ENCODE results near the gene CACNA1H.

The CACNA1H gene

DNA sequence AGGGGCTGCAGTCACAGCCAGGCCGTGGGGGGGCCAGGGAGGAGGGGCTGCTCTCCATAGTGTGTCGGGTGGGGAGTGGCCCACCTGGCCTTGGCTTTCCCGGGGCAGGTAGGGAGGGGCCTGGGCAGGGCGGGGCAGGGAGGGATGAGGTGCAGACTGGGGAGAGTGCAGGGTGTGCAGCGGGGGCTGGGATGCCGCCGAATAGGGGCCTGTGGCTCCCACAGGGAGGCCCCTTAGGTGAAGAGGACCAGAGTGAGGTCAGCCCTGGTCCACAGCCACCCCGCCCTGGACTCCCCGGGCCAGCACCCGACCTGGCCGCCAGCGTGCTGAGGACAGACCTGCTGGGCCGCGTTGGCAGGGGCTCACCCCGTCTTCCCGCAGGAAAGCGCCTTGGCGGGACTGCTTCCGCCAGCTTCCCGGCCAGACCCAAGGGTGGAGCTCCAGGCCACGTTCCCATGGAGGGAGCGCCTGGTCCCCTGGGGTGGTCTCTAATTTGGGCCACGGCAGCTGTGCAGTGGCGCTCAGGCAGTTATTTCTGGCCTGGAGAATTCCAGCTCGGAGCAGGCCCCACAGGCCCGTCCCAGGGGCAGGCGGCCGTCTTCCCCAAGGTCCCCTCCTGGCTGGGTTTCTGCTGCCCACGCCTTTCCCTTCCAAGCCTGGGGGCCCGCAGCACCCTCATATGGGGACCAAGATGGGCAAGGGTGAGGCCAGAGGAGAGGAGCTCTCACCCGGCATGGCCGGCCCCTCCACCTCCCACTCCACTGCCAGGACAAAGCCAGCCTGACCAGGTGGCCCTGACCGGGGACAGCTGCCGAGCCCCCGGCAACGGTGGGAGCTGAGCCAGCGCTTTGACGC lies 27.9 kb downstream of the CACNA1H start:
- TF ChIP-seq, protein P1, sequence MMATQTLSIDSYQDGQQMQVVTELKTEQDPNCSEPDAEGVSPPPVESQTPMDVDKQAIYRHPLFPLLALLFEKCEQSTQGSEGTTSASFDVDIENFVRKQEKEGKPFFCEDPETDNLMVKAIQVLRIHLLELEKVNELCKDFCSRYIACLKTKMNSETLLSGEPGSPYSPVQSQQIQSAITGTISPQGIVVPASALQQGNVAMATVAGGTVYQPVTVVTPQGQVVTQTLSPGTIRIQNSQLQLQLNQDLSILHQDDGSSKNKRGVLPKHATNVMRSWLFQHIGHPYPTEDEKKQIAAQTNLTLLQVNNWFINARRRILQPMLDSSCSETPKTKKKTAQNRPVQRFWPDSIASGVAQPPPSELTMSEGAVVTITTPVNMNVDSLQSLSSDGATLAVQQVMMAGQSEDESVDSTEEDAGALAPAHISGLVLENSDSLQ (IDR thresholded peaks at IDR 0.05) = no peak
- TF ChIP-seq FOXM1 (IDR thresholded peaks at IDR 0.05; ENCODE audit: borderline replicate concordance) (no peak), ARNT (IDR thresholded peaks at IDR 0.05) (no peak), CTBP1 (IDR thresholded peaks at IDR 0.05; ENCODE audit: borderline replicate concordance) (no peak), FOXK2 (IDR thresholded peaks at IDR 0.05) (no peak), NFRKB (IDR thresholded peaks at IDR 0.05) (no peak), BHLHE40 (IDR thresholded peaks at IDR 0.05; ENCODE audit: borderline replicate concordance) (no peak), FOXA1 (IDR thresholded peaks at IDR 0.05) (no peak), LEF1 (IDR thresholded peaks at IDR 0.05; ENCODE audit: borderline replicate concordance) (no peak), HDGF (IDR thresholded peaks at IDR 0.05; ENCODE audit: borderline replicate concordance) (no peak)
- CTCF ChIA-PET = interaction anchor here (1.1 kb wide), 2 partner anchors 8 to 68 kb away, joined by 3 read pairs; no protein-coding TSS in a partner anchor
- DNase-seq (ENCODE audit: extremely low spot score) = no peak
- POLR2A ChIA-PET = no interaction called here

DNA sequence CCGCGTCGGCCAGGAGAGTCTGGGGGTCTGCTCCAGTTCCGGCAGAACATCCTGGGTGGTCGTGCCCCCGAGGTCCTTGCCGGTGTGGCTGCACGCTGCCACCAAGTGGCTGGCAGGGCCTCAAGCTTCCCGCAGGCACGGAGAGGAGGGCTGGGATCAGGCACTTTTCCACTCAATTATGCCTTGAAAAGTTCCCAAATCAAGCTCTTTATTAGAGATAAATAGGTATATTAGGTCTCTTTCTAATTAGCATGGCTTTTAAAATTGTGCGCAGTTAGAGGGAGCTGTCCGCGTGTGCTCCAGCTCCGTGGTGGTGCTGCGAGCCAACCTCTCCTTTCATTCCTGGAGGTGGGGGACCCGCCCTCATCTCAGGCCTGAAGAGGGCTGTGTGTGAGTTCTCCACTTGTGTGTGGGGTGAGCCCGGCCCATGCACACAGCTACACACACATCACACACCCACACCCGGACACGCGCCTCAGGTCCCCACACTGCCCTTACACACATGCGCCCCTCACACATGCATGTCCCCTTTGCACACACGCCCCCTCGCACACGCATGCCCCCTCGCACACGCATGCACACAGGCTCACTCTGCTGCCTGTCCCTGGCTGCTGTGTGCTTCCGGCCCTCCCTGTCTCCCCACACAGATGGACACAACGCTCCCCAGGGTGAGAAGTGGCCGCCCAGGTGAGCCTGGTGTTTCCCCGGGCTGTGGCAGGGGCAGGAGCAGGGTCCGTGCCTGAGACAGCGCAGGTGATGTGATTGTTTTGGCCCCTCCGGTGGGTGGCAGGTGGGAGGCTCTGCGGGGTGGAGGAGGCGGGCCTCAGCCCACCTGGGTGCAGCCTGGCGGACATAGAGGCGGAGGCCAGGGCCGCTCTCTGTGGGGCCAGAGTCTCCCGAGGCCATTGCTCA lies 28.8 kb downstream of the CACNA1H start:
- no peak for DNase-seq (ENCODE audit: extremely low spot score)
- POLR2A ChIA-PET = no interaction called here
- CTCF ChIA-PET = interaction anchor here (1.1 kb wide), 2 partner anchors 9 to 69 kb away, joined by 3 read pairs; no protein-coding TSS in a partner anchor
- TF ChIP-seq TARDBP (IDR thresholded peaks at IDR 0.05) = no peak
- TF ChIP-seq FOXA1 (IDR thresholded peaks at IDR 0.05) = no peak
- TF ChIP-seq FOXK2 (IDR thresholded peaks at IDR 0.05) = no peak
- TF ChIP-seq SUZ12 (IDR thresholded peaks at IDR 0.05) = no peak
- TF ChIP-seq BHLHE40 (IDR thresholded peaks at IDR 0.05; ENCODE audit: borderline replicate concordance) = no peak

DNA sequence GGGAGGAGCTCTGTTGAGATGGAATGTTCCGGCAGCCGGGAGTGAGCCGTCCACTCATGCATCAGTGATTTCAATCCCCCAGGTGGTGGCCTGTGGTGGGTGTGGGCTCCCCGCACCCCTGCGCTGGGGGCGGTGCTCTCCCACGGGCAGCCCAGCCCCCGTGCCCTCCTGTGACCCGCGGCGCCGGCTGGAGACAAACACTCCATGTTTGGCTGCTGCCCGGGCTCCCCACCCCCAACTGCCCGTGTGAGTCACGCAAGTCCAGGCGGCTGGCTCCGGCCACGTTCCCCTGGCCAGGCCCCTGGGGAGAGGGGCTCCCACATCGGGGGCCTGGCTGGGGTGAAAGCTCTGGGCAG lies 29.4 kb downstream of the CACNA1H start:
- DNase-seq (ENCODE audit: extremely low spot score) = no peak
- TF ChIP-seq NFRKB (IDR thresholded peaks at IDR 0.05) (no peak), FOXA1 (IDR thresholded peaks at IDR 0.05) (no peak)
- ChIA-PET CTCF (no interaction called here), POLR2A (no interaction called here)

DNA sequence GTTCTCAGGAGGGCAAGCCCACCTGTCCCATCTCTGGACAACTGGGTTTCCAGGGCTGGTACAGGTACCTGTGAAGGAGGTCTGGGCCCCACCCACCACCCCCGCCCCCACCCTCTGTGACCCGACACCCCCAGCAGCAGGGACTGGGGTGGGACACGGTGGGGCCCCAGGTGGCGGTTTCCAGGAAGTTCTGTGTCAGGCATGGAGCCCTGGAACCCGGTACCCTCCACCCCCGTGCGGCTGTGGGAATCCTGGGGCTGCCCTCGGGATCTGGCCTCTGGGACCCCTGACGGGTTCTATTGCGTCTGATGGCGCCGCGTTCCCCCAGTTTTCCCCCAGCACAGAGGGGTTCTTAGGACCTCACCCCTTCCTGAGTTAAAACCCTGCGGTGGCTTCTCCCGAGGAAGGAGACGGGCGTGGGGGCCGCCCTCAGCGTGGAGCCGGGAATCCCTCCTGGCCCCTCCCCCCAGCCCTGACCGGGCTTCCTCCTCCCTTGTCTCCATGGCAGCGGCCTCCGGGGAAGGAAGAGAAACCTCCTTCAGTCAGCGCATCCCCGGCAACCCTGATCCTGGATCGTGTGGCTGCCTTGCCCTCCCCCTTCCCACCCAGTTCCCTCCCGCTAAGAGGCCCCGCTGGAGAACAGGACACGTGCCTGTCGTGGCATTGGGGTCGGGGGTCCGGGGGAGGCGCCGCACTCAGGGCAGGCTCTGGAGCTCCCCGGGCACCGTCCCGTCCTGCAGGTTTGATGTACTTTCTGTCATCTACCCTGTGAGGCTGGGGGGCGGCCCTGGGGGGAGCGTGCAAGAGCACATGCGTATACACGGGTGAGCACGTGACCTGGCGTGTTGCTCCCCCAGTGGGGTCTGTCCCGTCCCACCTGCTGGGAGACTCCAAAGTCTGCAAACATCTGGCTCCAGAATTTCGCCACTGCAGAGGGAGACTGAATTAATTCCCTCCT lies 30.3 kb downstream of the CACNA1H start:
- CTCF ChIA-PET = no interaction called here
- POLR2A ChIA-PET = no interaction called here
- peak; percentile 35 for DNase-seq (ENCODE audit: extremely low spot score)
- TF ChIP-seq SUZ12 (IDR thresholded peaks at IDR 0.05) (no peak), LEF1 (IDR thresholded peaks at IDR 0.05; ENCODE audit: borderline replicate concordance) (no peak), ELF4 (IDR thresholded peaks at IDR 0.05) (no peak), SP1 (IDR thresholded peaks at IDR 0.05) (no peak), FOXK2 (IDR thresholded peaks at IDR 0.05) (no peak), CTBP1 (IDR thresholded peaks at IDR 0.05; ENCODE audit: borderline replicate concordance) (no peak), NFRKB (IDR thresholded peaks at IDR 0.05) (no peak), HDGF (IDR thresholded peaks at IDR 0.05; ENCODE audit: borderline replicate concordance) (no peak), FOXA1 (IDR thresholded peaks at IDR 0.05) (no peak), TARDBP (IDR thresholded peaks at IDR 0.05) (no peak), ZNF384 (IDR thresholded peaks at IDR 0.05) (no peak), ARNT (IDR thresholded peaks at IDR 0.05) (no peak), FOXM1 (IDR thresholded peaks at IDR 0.05; ENCODE audit: borderline replicate concordance) (no peak), BHLHE40 (IDR thresholded peaks at IDR 0.05; ENCODE audit: borderline replicate concordance) (no peak), L3MBTL2 (conservative IDR thresholded peaks at IDR 0.05) (no peak)
- TF ChIP-seq, protein P1 (IDR thresholded peaks at IDR 0.05) = no peak

DNA sequence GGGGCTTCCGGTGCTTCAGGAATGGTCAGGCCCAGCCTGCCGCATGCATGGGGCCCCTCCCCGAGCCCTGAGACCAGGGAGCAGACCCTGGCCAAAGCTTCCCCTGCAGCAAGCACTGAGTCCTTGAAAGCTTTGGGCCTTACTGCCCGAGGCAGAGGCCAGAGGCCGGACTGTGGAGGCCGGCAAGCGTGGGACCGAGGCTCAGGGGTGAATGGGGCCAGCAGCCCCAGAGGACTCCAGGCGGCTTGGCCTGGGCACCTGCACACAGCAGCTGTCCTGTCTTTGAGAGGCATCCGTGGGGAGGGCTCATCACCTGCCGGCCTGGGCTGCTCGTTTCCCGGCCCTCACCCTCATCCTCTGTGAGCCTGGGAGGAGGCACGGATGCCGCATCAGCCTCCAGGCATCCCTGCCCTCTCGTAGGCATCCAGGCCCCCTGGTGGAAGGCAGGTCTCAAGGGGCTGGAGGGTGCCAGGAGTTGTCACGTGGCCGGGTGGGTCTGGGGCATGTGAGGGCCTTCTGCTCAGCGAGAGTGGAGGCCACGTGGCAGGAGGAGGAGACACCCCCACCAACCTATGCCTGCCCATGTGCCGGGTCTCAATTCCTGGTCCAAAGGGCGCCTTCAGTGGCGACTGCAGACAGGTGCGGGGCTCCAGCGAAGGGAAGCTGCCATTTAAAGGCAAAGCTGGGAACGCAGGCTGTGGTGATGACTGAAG lies 31.4 kb downstream of the CACNA1H start:
- TF ChIP-seq ZNF384 (IDR thresholded peaks at IDR 0.05) = no peak
- TF ChIP-seq TARDBP (IDR thresholded peaks at IDR 0.05) = no peak
- TF ChIP-seq LEF1 (IDR thresholded peaks at IDR 0.05; ENCODE audit: borderline replicate concordance) = no peak
- no peak for TF ChIP-seq SP1 (IDR thresholded peaks at IDR 0.05)
- TF ChIP-seq FOXM1 (IDR thresholded peaks at IDR 0.05; ENCODE audit: borderline replicate concordance) = no peak
- TF ChIP-seq HDGF (IDR thresholded peaks at IDR 0.05; ENCODE audit: borderline replicate concordance) = no peak
- no peak for TF ChIP-seq NFRKB (IDR thresholded peaks at IDR 0.05)
- CTCF ChIA-PET = interaction anchor here (0.5 to 0.7 kb wide), 2 partner anchors 18 to 111 kb away, joined by 3 to 4 read pairs; no protein-coding TSS in a partner anchor
- POLR2A ChIA-PET = no interaction called here

More for the DNA sequence above, 31.4 kb downstream of the CACNA1H start:
- no peak for DNase-seq (ENCODE audit: extremely low spot score)
